ENCODE data around the gene C1QTNF8.

DNA sequence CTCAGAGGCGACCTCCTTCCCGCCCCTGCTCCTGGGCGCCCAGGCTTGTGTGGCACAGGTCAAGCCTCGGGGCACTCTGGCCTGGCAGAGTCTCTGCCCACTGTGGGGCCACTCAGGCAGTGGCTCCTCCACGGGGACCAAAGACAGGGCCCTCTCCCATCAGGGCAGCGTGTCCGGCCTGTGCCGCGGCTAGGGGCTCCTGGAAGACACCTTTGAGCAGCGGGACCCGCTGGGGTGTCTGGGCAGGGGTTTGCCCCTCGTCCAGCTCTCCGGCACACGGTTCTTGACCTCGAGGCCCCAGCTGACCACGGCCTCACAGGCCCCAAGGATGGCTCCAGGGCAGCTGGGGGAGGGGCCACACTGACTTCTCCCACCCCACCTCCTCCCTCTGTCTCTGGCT, 48.2 kb downstream of the C1QTNF8 start:
- no peak for TF ChIP-seq EZH2phosphoT487 (IDR thresholded peaks at IDR 0.05; ENCODE audit: borderline replicate concordance, low read length)
- TF ChIP-seq, protein P1, sequence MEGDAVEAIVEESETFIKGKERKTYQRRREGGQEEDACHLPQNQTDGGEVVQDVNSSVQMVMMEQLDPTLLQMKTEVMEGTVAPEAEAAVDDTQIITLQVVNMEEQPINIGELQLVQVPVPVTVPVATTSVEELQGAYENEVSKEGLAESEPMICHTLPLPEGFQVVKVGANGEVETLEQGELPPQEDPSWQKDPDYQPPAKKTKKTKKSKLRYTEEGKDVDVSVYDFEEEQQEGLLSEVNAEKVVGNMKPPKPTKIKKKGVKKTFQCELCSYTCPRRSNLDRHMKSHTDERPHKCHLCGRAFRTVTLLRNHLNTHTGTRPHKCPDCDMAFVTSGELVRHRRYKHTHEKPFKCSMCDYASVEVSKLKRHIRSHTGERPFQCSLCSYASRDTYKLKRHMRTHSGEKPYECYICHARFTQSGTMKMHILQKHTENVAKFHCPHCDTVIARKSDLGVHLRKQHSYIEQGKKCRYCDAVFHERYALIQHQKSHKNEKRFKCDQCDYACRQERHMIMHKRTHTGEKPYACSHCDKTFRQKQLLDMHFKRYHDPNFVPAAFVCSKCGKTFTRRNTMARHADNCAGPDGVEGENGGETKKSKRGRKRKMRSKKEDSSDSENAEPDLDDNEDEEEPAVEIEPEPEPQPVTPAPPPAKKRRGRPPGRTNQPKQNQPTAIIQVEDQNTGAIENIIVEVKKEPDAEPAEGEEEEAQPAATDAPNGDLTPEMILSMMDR (conservative IDR thresholded peaks at IDR 0.05; ENCODE audit: low read depth, low read length) = no peak
